HepG2 (cell line): ENCODE measurements around the gene P2RY6. TPM values are rescaled to one million over a fixed set of nuclear protein-coding genes. Genes with fewer than 3 reads are reported as not detected.

ENCODE experiments used
- AGO2 ChIP-seq: fragments of 200-400 bp; formaldehyde crosslinking; optimal IDR thresholded peaks from 2 replicates; pipeline ENCODE3; 2017; ENCODE audit warnings: mild to moderate bottlenecking, low read depth, low read length, moderate library complexity
- ELF1 ChIP-seq: sonication (generic); formaldehyde crosslinking; IDR thresholded peaks from 2 replicates; pipeline ENCODE4 v1.4.0; 2020; ENCODE audit warnings: missing genetic modification reagents
- ERF ChIP-seq: IDR thresholded peaks from 2 replicates; pipeline ENCODE4 v1.6.1; 2018; ENCODE audit warnings: missing biosample characterization, missing genetic modification reagents
- GTF3A ChIP-seq: sonication (generic); formaldehyde crosslinking; conservative IDR thresholded peaks from 2 replicates; pipeline ENCODE4 v1.4.0; 2020; ENCODE audit warnings: mild to moderate bottlenecking, missing genetic modification reagents
- NR2F6 ChIP-seq, 2 experiments: IDR thresholded peaks; 2 replicates each; pipeline ENCODE4 v1.6.1; 2016; ENCODE audit warnings: antibody characterized with exemption in 1 of 2, mild to moderate bottlenecking in 1 of 2
- RBAK ChIP-seq: sonication (generic); formaldehyde crosslinking; IDR thresholded peaks from 2 replicates; pipeline ENCODE4 v1.5.1; 2020; ENCODE audit warnings: mild to moderate bottlenecking, missing genetic modification reagents
- ZNF124 ChIP-seq: sonication (generic); formaldehyde crosslinking; IDR thresholded peaks from 2 replicates; pipeline ENCODE4 v1.4.0; 2020; ENCODE audit warnings: missing genetic modification reagents
- ZNF547 ChIP-seq: sonication (generic); formaldehyde crosslinking; IDR thresholded peaks from 2 replicates; pipeline ENCODE4 v1.5.1; 2020; ENCODE audit warnings: mild to moderate bottlenecking, missing genetic modification reagents
- ZNF644 ChIP-seq: IDR thresholded peaks from 2 replicates; pipeline ENCODE4 v1.6.1; 2016; ENCODE audit warnings: low read depth
- ZNF724P ChIP-seq: sonication (generic); formaldehyde crosslinking; IDR thresholded peaks from 2 replicates; pipeline ENCODE4 v1.8.0; 2022; ENCODE audit warnings: missing genetic modification reagents, borderline replicate concordance
- ZNF772 ChIP-seq: sonication (generic); formaldehyde crosslinking; IDR thresholded peaks from 2 replicates; pipeline ENCODE4 v1.5.0; 2020; ENCODE audit warnings: mild to moderate bottlenecking, missing genetic modification reagents
- polyA plus RNA-seq, 8 experiments: library from polyadenylated mRNA; depleted of rRNA in 3 of 8; stranded (reverse) in 7 of 8; unstranded in 1 of 8; fragments of >200 nt; fragmentation: Illumina TruSeq in 4 of 8; extraction: Trizol in 4 of 8; gene quantifications; 2 replicates each; pipeline versions ENCODE4 v1.2.1 to v1.2.3, GENCODE V29; 2011 to 2016; ENCODE audit warnings: low read depth in 4 of 8, missing spikeins in 1 of 8, mixed read lengths in 1 of 8; ENCODE audit not compliant: insufficient read depth in 1 of 8
- total RNA-seq, 5 experiments: library from RNA; depleted of rRNA; stranded (reverse); fragments of >200 nt; fragmentation: Illumina TruSeq; extraction: Trizol; gene quantifications; 2 replicates each; pipeline ENCODE4 v1.2.3, GENCODE V29; 2016; ENCODE audit warnings: low read depth in 1 of 5
- TF ChIP-seq, protein P1 (sequence below): sonication (generic); formaldehyde crosslinking; IDR thresholded peaks from one replicate; pipeline ENCODE4 v1.5.1; 2020; ENCODE audit warnings: mild to moderate bottlenecking, missing genetic modification reagents; ENCODE audit errors: not compliant biosample characterization
- TF ChIP-seq, protein P2 (sequence below): sonication (generic); formaldehyde crosslinking; IDR thresholded peaks from 2 replicates; pipeline ENCODE4 v1.4.0; 2020; ENCODE audit warnings: mild to moderate bottlenecking, missing genetic modification reagents
- TF ChIP-seq, protein P3 (sequence below): IDR thresholded peaks from 2 replicates; pipeline ENCODE4 v1.6.1; 2016; ENCODE audit warnings: mild to moderate bottlenecking
- TF ChIP-seq, protein P4 (sequence below): sonication (generic); formaldehyde crosslinking; IDR thresholded peaks from 2 replicates; pipeline ENCODE4 v1.5.1; 2020; ENCODE audit warnings: missing genetic modification reagents, mild to moderate bottlenecking, borderline replicate concordance

P2RY6 gene
- total and polyA plus RNA-seq, 2 of the 13 experiments (the other 11 are each of a cell fraction or from before 2014, with no cell fraction given) = 0.09 to 0.29 TPM

DNA sequence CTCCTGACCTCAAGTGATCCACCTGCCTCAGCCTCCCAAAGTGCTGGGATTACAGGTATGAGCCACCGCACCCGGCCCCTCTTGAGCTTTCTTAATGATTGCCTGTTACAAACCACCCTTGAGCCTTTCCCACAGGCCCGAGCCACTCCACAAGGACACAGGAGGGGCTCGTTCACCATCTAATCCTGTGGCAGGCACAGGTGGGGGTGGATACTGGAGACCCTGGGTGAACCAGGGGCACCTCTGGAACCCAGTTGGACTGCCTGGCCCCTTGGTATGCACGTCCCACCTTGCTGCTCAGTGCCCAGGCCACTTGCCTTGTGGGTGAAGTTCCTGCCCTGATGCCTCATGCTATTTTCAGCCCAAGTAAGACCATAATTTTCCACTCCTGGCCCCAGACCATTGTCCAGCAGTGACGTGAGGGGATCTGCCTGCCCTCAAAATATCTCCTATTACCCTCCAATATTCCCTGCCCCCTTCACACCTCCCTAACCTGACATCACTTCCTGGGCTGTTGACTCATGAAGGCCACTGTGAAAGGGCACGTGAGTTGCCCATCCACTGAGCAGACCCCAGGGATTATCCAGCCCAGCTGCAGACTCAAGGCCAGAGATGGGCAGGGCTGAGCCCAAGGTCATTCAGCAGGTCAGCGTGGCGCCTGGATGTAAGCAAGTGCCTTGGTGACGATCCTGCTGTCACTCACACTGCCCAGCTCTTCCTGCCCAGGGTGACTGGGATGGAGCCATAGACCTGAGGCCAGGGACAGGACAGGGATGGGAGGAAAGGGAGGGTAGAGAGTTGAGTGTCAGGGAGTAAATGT lies 34.5 kb upstream of the P2RY6 start (continued):
- TF ChIP-seq, protein P1, sequence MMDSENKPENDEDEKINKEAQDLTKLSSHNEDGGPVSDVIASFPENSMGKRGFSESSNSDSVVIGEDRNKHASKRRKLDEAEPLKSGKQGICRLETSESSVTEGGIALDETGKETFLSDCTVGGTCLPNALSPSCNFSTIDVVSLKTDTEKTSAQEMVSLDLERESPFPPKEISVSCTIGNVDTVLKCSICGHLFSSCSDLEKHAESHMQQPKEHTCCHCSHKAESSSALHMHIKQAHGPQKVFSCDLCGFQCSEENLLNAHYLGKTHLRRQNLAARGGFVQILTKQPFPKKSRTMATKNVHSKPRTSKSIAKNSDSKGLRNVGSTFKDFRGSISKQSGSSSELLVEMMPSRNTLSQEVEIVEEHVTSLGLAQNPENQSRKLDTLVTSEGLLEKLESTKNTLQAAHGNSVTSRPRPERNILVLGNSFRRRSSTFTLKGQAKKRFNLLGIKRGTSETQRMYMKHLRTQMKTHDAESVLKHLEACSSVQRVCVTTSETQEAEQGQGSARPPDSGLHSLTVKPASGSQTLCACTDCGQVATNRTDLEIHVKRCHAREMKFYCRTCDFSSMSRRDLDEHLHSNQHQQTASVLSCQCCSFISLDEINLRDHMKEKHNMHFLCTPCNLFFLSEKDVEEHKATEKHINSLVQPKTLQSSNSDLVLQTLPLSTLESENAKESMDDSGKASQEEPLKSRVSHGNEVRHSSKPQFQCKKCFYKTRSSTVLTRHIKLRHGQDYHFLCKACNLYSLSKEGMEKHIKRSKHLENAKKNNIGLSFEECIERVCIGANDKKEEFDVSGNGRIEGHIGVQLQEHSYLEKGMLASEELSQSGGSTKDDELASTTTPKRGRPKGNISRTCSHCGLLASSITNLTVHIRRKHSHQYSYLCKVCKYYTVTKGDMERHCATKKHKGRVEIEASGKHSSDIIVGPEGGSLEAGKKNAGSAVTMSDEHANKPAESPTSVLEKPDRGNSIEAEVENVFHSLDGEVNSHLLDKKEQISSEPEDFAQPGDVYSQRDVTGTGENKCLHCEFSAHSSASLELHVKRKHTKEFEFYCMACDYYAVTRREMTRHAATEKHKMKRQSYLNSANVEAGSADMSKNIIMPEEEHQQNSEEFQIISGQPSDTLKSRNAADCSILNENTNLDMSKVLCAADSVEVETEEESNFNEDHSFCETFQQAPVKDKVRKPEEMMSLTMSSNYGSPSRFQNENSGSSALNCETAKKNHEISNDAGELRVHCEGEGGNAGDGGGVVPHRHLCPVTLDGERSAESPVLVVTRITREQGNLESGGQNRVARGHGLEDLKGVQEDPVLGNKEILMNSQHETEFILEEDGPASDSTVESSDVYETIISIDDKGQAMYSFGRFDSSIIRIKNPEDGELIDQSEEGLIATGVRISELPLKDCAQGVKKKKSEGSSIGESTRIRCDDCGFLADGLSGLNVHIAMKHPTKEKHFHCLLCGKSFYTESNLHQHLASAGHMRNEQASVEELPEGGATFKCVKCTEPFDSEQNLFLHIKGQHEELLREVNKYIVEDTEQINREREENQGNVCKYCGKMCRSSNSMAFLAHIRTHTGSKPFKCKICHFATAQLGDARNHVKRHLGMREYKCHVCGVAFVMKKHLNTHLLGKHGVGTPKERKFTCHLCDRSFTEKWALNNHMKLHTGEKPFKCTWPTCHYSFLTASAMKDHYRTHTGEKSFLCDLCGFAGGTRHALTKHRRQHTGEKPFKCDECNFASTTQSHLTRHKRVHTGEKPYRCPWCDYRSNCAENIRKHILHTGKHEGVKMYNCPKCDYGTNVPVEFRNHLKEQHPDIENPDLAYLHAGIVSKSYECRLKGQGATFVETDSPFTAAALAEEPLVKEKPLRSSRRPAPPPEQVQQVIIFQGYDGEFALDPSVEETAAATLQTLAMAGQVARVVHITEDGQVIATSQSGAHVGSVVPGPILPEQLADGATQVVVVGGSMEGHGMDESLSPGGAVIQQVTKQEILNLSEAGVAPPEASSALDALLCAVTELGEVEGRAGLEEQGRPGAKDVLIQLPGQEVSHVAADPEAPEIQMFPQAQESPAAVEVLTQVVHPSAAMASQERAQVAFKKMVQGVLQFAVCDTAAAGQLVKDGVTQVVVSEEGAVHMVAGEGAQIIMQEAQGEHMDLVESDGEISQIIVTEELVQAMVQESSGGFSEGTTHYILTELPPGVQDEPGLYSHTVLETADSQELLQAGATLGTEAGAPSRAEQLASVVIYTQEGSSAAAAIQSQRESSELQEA = no peak
- TF ChIP-seq, protein P2, sequence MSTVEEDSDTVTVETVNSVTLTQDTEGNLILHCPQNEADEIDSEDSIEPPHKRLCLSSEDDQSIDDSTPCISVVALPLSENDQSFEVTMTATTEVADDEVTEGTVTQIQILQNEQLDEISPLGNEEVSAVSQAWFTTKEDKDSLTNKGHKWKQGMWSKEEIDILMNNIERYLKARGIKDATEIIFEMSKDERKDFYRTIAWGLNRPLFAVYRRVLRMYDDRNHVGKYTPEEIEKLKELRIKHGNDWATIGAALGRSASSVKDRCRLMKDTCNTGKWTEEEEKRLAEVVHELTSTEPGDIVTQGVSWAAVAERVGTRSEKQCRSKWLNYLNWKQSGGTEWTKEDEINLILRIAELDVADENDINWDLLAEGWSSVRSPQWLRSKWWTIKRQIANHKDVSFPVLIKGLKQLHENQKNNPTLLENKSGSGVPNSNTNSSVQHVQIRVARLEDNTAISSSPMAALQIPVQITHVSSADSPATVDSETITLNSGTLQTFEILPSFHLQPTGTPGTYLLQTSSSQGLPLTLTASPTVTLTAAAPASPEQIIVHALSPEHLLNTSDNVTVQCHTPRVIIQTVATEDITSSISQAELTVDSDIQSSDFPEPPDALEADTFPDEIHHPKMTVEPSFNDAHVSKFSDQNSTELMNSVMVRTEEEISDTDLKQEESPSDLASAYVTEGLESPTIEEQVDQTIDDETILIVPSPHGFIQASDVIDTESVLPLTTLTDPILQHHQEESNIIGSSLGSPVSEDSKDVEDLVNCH (CRISPR knock-in tag) = no peak
- TF ChIP-seq, protein P3, sequence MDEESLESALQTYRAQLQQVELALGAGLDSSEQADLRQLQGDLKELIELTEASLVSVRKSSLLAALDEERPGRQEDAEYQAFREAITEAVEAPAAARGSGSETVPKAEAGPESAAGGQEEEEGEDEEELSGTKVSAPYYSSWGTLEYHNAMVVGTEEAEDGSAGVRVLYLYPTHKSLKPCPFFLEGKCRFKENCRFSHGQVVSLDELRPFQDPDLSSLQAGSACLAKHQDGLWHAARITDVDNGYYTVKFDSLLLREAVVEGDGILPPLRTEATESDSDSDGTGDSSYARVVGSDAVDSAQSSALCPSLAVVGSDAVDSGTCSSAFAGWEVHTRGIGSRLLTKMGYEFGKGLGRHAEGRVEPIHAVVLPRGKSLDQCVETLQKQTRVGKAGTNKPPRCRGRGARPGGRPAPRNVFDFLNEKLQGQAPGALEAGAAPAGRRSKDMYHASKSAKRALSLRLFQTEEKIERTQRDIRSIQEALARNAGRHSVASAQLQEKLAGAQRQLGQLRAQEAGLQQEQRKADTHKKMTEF (CRISPR knock-in tag) = peak; percentile 52; the same call in 1 of the 2 replicates
- TF ChIP-seq ZNF124 (CRISPR knock-in tag) (no peak; the same call in 1 of the 2 replicates), ELF1 (peak; percentile 57; the same call in 1 of the 2 replicates), AGO2 (no peak), GTF3A (CRISPR knock-in tag) (no peak), RBAK (CRISPR knock-in tag) (no peak), ZNF724P (CRISPR knock-in tag) (peak; percentile 60; the same call in 1 of the 2 replicates), ERF (CRISPR knock-in tag) (peak; percentile 78; the same call in 1 of the 2 replicates), ZNF644 (CRISPR knock-in tag) (peak; percentile 48; the same call in 1 of the 2 replicates), ZNF772 (no peak), NR2F6 (IDR thresholded peaks at IDR 0.05) (peak; percentile 78), NR2F6 (CRISPR knock-in tag; IDR thresholded peaks at IDR 0.05) (peak; percentile 85), ZNF547 (CRISPR knock-in tag) (no peak; the same call in 1 of the 2 replicates)
- TF ChIP-seq, protein P4, sequence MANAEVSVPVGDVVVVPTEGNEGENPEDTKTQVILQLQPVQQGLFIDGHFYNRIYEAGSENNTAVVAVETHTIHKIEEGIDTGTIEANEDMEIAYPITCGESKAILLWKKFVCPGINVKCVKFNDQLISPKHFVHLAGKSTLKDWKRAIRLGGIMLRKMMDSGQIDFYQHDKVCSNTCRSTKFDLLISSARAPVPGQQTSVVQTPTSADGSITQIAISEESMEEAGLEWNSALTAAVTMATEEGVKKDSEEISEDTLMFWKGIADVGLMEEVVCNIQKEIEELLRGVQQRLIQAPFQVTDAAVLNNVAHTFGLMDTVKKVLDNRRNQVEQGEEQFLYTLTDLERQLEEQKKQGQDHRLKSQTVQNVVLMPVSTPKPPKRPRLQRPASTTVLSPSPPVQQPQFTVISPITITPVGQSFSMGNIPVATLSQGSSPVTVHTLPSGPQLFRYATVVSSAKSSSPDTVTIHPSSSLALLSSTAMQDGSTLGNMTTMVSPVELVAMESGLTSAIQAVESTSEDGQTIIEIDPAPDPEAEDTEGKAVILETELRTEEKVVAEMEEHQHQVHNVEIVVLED (CRISPR knock-in tag) = no peak
